ENCODE data around the gene LILRA2.
"Not testable (repeated sequence)": the region's sequence is repeated elsewhere in the genome, so short reads cannot be mapped to it uniquely, and the experiment has no call there.

LILRA2 gene

DNA sequence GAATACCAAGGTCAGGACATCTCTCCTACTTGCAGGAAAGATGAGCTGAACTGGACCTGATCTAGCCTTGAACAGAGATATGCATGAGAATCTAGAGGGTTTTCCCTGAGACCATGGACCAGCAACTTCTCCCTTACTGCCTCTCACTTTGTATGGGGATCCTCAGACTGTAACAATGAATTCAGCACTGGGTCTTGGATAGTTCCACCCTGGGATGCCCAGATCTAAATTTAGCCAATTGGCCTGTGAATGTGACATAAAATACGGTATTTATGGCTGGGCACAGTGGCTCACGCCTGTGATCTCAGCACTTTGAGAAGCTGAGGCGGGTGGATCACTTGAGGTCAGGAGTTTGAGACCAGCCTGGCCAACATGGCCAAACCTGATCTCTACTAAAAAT lies 15.3 kb upstream of the LILRA2 start:
- TF ChIP-seq, protein P1, sequence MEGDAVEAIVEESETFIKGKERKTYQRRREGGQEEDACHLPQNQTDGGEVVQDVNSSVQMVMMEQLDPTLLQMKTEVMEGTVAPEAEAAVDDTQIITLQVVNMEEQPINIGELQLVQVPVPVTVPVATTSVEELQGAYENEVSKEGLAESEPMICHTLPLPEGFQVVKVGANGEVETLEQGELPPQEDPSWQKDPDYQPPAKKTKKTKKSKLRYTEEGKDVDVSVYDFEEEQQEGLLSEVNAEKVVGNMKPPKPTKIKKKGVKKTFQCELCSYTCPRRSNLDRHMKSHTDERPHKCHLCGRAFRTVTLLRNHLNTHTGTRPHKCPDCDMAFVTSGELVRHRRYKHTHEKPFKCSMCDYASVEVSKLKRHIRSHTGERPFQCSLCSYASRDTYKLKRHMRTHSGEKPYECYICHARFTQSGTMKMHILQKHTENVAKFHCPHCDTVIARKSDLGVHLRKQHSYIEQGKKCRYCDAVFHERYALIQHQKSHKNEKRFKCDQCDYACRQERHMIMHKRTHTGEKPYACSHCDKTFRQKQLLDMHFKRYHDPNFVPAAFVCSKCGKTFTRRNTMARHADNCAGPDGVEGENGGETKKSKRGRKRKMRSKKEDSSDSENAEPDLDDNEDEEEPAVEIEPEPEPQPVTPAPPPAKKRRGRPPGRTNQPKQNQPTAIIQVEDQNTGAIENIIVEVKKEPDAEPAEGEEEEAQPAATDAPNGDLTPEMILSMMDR (IDR thresholded peaks at IDR 0.05; ENCODE audit: unreplicated experiment in 3 of 3): no peak
- H3K36me3 Mint-ChIP-seq (ENCODE audit: low read depth): no peaks in the 10 kb centered on the region
- peaks cover 22% of the 10 kb centered on the region for H3K9me3 Mint-ChIP-seq
- no peak overlapping the region for H3K4me3 Mint-ChIP-seq
- H3K27ac Mint-ChIP-seq: no peak overlapping the region
- H3K27me3 Mint-ChIP-seq (ENCODE audit: low read depth): no peaks in the 10 kb centered on the region
- no peaks in the 10 kb centered on the region for H3K4me1 Mint-ChIP-seq

DNA sequence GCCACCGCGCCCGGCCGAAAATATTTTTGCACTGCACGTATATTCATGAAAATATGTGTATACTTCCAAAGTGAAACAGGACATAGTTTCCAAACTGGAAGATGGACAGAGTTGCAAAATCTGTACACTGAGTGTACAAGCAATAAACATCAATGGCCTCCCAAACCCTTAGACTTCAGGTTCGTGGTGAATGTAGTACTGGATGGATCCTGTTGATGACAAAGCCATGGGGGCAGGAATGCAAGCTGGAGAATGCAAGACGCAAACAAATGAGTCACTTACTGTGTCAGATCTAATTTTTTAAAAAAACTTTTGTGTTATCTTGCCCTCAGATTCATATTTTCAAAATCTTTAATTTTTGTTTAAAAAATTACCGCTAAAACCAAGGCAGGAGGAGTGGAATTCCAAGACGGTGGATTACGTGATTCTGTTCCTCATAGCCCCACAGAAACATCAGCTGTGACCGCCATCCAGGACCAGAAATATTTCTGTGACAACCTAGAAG lies 12.7 kb upstream of the LILRA2 start:
- Mint-ChIP-seq H3K4me3 (no peak overlapping the region), H3K27ac (no peak overlapping the region)

DNA sequence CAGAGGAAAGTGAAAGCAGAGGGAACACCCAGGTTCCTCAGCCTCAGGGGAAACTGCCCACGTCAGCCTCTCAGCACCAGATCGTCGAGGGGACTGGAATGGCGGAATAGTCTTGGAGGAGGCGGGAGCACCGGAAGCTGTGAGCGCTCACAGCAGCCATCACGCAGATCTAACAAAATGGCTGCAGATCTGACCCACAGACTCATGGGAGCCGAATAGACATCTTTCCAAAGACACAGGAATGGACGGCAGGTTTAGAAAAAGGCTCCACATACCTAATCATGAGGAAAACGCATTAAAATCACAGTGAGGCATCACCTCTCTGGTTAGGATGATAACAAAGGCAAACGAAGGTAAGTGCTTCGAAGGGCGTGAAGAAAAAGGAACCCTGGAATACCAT lies 11.8 kb upstream of the LILRA2 start:
- H3K4me1 Mint-ChIP-seq: no peaks in the 10 kb centered on the region
- H3K27ac Mint-ChIP-seq: no peak overlapping the region
- peaks cover 21% of the 10 kb centered on the region for H3K9me3 Mint-ChIP-seq
- H3K4me3 Mint-ChIP-seq: no peak overlapping the region
- no peaks in the 10 kb centered on the region for H3K27me3 Mint-ChIP-seq (ENCODE audit: low read depth)
- H3K36me3 Mint-ChIP-seq (ENCODE audit: low read depth): no peaks in the 10 kb centered on the region
- TF ChIP-seq, protein P1 (IDR thresholded peaks at IDR 0.05; ENCODE audit: unreplicated experiment in 3 of 3): no peak

More for the DNA sequence above, 12.7 kb upstream of the LILRA2 start:
- H3K4me1 Mint-ChIP-seq: no peaks in the 10 kb centered on the region
- no peaks in the 10 kb centered on the region for H3K27me3 Mint-ChIP-seq (ENCODE audit: low read depth)
- TF ChIP-seq, protein P1 (IDR thresholded peaks at IDR 0.05; ENCODE audit: unreplicated experiment in 3 of 3): no peak
- H3K9me3 Mint-ChIP-seq: peaks cover 15% of the 10 kb centered on the region
- H3K36me3 Mint-ChIP-seq (ENCODE audit: low read depth): no peaks in the 10 kb centered on the region

DNA sequence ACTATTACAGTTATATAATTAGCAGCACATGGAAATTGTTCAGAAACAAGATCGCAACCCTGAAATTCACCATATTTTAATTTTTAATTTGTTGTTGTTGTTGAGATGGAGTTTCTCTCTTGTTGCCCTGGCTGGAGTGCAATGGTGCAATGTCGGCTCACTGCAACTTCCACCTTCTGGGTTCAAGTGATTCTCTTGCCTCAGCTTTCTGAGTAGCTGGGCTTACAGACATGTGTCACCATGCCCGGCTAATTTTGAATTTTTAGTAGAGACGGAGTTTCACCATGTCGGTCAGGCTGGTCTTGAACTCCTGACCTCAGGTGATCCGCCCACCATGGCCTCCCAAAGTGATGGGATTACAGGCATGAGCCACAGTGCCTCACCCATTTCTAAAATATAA lies 10.4 kb upstream of the LILRA2 start:
- H3K9me3 Mint-ChIP-seq: peaks cover 29% of the 10 kb centered on the region
- not testable (repeated sequence) for H3K27ac Mint-ChIP-seq; H3K27me3 Mint-ChIP-seq (ENCODE audit: low read depth); H3K4me3 Mint-ChIP-seq; H3K4me1 Mint-ChIP-seq; H3K36me3 Mint-ChIP-seq (ENCODE audit: low read depth)

DNA sequence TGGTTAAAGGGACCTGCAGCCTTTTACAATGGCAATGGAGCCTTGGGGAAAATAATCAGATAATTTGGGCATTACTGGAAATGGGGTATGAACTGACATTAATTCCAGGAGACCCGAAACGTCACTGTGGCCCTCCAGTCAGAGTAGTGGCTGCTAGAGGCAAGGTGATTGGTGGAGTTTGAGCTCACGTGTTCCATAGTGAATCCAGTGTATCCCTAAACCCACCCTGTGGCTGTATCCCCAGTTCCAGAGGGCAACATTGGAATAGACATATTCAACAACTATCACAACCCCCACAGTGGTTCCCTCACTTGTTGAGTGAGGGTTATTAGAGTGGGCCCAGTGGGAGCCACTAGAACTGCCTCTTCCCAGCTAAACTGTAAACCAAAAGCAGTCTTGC lies 3.3 kb upstream of the LILRA2 start:
- H3K27me3 Mint-ChIP-seq (ENCODE audit: low read depth): no peaks in the 10 kb centered on the region
- TF ChIP-seq, protein P1 (IDR thresholded peaks at IDR 0.05; ENCODE audit: unreplicated experiment in 3 of 3): no peak
- peaks cover 41% of the 10 kb centered on the region for H3K9me3 Mint-ChIP-seq
- no peaks in the 10 kb centered on the region for H3K4me1 Mint-ChIP-seq
- no peak overlapping the region for H3K27ac Mint-ChIP-seq
- no peaks in the 10 kb centered on the region for H3K36me3 Mint-ChIP-seq (ENCODE audit: low read depth)
- no peak overlapping the region for H3K4me3 Mint-ChIP-seq

DNA sequence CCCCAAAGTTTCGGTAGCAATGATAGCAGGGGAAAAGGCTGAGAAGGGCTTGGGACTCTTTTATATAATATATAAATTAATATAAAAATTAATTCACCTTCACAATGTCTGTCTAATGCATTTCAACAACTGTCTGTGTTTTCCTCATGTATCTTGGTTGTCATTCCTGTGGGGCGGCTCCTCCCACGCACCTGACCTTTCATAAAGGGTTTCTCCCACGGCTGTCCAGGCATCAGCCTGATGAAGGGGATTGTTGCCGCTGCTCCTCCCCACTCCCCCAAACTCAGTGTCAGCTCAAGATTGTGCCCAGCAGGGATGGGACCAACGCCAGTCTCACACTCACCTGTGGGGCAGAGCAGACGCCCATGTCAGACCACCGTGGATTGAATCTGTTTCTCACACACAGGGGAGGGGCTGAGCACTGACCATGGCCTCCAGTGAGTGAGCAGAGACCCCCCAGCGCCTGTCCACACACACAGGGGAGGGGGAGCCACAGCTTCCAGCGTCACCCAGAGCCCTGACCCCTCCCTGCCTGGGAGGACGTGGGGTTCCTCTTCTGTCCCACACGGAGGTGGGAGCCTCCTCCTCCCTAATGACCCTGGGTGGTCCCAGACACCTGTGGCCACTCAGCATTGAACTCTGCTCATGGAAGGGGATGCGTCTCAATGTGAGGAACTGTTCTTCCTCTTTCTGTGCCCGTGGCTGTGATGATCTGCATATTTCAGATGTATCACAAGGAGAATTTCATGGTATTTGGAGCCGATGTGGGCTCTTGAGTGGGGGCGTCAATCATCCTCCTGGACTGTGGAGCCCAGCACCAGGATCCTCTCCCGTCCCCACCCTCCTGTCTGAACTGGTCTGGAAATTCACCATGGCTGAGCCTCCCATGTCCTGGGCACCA lies 1.6 kb upstream of the LILRA2 start:
- H3K9me3 Mint-ChIP-seq: peaks cover 36% of the 10 kb centered on the region
- H3K27ac Mint-ChIP-seq; H3K36me3 Mint-ChIP-seq (ENCODE audit: low read depth); H3K4me3 Mint-ChIP-seq; H3K4me1 Mint-ChIP-seq; H3K27me3 Mint-ChIP-seq (ENCODE audit: low read depth): not testable (repeated sequence)

Measured in nephron (organoid).